HG02943 (cell line): Measurements from ENCODE around the gene CAMLG.
"Not testable (repeated sequence)": the region's sequence is repeated elsewhere in the genome, so short reads cannot be mapped to it uniquely, and the experiment has no call there.

ENCODE experiments used
- ATAC-seq: cut with Tn5 transposase; IDR thresholded peaks from one replicate; pipeline ENCODE4 v1.9.1; 2021; ENCODE audit warnings: mild to moderate bottlenecking, low read depth, moderate library complexity; ENCODE audit not compliant: unreplicated experiment

The CAMLG gene

DNA sequence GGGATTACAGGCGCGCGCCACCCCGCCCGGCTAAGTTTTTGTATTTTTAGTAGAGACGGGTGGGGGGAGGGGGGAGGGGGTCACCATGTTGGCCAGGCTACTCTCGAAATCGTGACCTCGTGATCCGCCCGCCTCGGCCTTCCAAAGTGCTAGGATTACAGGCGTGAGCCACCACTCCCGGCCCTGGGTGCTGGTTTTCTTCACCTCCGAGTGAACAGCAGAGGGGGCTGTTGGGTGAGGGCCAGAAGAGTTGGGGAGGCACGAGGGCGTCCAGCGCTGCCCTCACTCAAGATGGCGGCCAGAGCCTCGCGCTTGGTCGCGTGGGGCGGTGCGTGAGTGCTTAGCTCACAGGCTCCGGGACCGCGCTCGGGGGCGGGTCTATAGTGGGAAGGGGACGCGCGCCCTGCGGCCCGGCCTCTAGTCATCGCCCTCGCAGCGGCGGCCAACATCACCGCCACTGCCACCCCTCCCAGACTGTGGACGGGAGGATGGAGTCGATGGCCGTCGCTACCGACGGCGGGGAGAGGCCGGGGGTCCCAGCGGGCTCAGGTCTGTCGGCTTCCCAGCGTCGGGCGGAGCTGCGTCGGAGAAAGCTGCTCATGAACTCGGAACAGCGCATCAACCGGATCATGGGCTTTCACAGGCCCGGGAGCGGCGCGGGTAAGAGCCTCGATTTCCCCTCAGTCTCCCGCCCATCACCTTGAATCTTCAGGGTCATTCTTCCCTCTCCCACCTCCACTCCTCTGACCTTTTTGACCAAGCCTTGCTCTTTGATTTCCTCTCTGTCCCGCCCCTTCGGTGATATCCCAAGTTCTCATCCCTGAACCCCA is at the start of gene CAMLG:
Gene CAMLG (plus strand): TSS at position 416 of the 830 bp plus-strand sequence. CDS start 73 bp downstream, at position 489.
- peak; percentile 92 for ATAC-seq

DNA sequence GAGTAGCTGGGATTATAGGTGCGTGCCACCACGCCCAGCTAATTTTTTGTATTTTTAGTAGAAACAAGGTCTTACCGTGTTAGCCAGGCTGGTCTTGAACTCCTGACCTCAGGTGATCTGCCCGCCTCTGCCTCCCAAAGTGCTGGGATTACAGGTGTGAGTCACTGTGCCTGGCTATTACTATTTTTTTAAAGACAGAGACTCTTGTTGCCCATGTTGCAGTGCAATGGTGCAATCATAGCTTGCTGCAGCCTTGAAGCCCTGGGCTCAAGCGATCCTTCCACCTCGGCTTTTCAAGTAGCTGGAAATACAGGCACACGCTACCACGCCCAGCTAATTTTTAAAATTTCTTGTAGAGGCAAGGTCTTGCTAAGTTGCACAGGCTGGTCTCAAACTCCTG is 48.2 kb upstream of the CAMLG start:
- ATAC-seq = not testable (repeated sequence)

DNA sequence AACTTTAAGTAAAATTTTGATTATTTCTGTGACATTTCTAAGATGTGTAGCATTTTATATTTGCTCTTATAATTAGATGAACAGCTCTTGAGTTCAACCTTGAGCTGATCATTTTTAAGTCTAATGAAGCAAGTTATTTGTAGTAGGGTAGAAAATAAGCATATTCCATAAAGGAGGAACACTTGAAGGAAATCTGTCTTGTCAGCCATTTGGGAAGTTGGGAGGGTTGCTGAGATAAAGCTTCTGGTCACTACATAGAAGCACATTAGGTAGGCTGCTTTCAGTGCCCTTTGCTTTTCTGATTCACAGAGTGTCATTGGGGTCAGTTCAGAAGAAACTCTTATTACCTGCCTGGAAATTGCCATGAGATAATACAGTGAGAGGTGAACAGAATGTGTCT is 45.6 kb upstream of the CAMLG start:
- ATAC-seq = no peak

DNA sequence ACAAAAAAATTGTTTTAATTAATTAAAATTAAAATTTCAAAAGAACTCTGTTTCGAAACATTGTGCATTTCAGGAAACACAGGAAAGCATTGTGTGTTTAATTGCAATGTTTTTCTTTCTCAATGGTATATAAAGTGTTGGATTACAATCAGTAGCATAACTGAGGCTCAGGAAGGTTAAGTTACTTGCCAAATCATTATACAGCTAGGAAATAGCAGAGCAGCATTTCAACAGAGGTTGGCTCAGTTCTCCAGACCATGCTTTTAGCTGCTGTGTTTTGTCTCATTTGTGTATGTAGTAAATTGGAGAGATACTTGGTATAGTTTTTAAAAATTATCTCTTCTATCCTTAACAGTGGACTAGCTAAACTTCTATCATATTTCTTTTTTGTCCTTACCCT is 30.0 kb upstream of the CAMLG start:
- ATAC-seq = no peak

DNA sequence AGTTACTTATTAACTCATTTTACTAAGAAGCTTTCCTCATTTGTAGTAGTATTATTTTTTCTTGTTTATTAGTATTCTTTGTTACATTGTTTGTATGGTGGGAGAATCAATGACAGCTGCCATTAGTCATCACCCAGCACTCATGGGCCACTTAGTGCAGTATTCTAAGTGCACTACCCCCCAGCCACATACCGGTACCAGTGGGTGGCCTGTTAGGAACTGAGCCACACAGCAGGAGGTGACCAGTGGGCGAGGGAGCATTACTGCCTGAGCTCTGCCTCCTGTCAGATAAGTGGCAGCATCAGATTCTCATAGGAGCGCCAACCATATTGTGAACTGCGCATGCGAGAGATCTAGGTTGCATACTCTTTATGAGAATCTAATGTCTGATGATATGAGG is 24.2 kb upstream of the CAMLG start:
- ATAC-seq = no peak

DNA sequence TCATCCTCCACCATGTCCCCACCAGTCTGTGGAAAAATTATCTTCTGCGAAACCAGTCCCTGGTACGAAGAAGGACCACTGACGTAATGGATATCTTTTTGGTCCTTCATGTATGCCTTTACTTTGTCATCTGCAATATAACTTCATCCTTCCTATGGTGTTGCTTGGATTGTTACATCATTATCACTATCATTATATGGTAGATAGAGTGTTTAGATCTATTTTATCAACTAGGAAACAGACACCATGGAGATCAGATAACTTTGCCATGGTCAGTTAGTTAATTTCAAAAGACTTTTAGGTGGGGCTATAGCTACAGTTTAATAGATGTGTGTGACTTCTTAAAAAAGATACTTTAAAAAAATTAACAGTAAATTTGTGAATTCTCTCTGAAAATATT is 23.8 kb upstream of the CAMLG start:
- ATAC-seq = no peak

DNA sequence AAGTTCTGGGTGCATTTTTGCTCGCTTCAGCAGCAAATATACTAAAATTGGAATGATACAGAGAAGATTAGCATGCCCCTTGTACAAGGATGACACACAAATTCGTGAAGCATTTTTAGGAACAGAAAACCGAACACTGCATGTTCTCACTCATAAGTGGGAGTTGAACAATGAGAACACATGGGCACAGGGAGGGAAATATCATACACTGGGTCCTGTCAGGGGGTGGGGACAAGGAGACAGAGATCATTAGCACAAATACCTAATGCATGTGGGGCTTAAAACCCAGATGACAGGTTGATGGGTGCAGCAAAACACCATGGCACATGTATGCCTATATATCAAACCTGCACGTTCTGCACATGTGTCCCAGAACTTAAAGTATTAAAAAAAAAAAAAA is 22.9 kb upstream of the CAMLG start:
- not testable (repeated sequence) for ATAC-seq

DNA sequence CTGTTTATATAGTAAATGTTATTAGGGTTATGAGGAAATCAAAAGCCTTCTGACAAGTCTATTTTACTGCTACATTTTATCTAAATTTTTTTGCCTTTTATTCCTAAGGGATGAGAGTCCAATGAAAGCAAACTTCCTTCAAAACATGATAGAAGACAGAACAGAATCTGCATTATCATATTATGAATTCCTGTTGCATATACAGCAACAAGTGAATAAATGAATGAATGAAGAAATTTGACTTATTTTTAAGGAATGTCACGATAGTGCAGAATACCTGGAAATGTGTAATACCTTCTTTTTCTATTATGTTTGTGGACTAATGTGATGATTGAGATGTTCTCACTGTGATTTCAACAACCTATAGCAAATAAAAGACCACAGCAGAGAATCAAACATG is 13.5 kb upstream of the CAMLG start:
- ATAC-seq = no peak

DNA sequence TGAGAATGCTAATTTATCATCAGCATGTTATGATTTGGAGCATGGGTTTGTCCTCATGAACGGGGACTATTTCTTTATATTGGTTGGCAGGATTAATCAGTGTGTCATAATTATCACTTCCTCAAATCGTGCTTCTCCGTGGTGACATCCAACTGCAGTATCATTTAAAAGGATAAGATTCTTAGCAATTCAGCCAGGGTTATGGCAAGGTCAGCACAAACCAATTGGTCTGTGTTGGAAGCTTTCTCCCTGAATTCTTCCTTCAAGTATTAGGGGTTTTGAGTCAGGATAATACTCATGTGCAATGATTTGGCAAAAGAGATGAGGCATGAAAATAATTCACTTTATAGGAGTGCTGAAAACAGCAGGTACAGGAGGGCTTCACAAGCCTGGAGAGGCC is 5.5 kb upstream of the CAMLG start:
- ATAC-seq = no peak

DNA sequence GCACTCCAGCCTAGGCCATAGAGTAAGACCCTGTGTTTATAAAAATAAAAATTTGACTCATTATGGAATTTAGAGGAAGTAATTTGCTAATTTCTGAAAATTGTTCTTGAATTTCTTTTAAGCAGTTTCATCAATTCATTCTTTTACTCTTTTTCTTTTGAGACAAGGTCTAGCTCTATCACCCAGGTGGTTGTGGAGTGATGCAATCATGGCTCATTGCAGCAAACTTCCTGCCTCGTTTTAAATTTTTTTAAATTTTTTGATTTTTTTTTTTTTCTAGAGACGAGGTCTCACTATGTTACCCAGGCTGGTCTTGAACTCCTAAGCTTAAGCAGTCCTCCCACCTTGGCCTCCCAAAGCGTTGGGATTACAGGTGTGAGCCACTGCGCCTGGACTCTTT is 3.1 kb upstream of the CAMLG start:
- ATAC-seq = no peak

DNA sequence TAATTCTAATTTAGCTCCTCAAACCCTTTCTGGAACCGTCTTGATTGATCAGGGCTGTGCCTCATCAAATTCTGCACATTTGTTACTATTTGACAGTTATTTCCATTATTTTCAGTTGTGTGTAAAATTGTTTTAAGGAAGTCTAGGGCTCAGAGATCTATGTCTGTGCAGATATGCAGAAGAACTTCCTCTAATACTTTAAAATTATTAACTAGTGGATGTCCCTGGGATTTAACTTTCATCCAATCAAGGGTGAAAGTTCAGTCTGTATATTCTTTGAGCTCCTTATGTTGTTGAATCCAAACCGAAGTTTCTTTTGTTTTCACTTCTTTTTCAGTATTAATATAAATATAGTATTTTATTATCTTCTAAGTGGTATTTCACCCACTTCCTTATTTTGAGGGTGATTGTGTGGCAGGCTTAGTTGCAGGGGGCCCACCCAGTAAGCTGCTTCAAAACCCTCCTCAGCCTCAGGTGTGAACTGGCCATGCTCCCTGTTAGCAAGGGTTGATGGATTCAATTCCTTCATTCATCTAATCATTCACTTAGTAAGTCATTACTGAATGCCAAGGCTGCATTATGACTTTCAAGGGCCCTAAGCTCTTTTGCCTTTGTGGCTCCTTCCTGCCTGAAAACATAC is 2.1 kb upstream of the CAMLG start:
- ATAC-seq = no peak

DNA sequence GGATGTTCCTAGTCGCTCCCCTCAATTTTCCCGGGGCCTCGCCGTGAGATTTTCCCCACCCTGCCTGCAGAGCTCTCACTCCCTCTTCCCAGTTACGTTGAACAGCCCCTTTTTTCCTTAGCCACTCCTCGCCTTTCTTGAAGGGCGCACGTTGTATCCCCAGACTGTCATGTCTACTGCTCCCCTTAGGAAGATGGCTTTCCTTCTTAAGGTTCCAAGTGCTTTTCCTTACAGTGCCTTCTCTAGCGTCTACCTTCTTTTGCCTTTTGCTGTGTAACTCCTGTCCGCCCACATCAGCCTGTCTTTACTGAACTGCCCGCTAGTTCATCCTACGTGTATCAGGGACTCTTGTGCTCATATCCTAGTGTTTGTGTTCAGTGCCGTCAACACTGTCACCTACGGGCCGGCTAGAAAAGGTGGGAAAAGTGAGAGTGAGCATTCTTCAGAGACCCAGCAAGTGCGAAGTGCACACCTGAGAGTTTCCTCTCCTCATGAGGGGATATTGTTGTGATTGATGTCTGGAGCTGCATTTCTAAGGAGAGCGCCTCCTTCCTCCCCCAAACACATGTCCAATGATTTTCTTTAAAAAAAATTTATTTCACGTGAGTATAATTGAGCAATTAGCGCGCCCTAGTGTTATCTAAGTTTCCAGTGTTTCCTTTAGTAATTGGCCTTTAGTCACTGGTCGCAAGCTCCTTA is 764 bp downstream of the CAMLG start:
- ATAC-seq = no peak

DNA sequence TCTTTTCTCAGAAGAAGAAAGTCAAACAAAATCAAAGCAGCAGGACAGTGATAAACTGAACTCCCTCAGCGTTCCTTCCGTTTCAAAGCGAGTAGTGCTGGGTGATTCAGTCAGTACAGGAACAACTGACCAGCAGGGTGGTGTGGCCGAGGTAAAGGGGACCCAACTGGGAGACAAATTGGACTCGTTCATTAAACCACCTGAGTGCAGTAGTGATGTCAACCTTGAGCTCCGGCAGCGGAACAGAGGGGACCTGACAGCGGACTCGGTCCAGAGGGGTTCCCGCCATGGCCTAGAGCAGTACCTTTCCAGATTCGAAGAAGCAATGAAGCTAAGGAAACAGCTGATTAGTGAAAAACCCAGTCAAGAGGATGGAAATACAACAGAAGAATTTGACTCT is 2.7 kb downstream of the CAMLG start:
- ATAC-seq = no peak

DNA sequence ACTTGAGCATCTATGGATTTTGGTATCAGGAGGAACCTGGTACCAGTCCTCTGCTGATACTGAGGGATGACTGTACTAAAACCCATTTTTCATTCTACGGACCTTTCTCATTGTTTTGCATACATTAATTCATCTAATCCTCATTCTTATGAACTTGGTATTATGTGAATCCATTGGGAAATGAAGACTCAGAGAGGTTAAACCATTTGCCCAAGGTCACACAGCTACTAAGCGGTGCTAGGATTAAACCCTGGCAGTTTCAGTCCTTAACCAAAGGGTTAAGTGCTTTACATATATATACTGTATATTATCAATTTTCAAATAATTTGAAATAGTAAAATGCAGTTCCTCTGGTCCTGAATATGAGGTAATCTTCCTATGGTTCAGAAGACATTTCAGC is 3.8 kb downstream of the CAMLG start:
- ATAC-seq = no peak

DNA sequence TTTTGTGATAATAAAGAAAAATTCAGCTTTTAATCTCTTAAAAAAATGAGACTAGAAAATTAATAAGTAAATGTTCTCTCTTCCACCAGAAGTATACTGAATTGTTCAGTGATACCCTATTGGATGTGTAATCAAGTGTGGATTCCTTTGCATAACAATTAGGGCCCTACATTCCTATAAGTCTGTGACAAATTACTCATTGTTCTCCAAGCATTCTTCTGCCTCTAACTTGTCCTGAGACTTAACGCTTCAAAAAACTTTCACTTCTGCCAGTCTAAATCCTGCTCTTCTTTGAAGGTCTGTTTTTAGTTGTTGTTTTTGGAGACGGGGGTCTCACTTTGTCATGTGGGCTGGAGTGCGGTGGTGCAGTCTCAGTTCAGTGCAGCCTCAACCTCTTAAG is 11.1 kb downstream of the CAMLG start:
- ATAC-seq = no peak

DNA sequence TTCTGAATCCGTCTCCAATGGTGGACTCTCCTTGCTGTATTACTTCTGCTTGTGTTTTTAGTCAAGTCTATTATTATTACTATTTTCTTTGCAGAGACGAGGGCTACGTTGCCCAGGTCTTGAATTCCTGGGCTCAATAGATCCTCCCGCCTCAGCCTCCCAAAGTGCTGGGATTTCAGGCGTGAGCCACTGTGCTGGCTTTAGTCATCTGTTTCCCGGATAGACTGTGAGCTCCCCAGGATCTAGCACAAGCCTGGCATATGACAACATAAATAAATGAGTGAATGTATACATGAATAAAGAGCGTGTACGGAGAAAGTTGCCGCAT is 19.8 kb downstream of the CAMLG start:
- ATAC-seq = peak; percentile 35

DNA sequence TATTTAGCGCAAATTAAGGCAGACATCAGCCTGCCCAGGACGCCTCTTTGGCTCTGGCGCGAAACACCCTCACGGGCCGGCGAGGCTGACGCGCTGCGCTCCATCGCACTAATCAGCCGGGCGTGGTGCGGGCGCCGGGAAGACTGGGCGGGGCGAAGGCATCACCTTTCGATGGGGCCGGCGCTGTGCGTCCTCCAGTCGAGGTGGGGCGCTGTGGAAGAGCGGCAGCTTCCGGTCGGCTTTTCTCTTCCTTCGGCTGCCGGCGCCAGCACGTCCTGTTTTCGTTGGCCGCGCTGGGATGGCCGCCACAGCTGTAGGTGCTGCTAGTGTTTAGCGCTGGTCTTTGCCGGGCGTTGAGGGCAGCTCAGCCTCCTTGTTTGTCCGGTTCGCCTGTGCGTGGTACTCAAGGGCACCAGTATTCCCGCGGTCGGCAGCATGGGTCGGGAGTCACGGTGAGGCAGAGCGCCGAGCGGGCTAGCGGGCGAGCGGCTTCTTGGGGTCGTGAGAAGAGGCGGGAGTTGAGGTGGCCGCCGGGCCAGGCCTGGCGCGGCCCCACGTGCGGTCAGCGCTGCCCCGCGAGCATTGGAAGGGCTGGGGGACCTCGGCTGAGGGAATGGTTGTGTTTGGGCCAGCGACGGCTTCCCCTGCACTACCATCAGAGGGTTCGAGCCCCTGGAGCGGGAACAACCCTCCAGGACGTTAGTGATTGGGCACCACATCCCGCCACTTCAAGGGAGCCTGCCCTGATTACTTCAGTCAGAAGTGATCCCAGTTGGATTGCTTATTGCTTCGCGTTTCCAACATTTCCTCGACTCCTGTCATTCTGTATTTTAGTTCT is 20.4 kb downstream of the CAMLG start, which contains the start of gene DDX46:
Gene DDX46 (plus strand): TSS at position 276 of the 838 bp plus-strand sequence. CDS start 160 bp downstream, at position 436.
- ATAC-seq = peak; percentile 97

DNA sequence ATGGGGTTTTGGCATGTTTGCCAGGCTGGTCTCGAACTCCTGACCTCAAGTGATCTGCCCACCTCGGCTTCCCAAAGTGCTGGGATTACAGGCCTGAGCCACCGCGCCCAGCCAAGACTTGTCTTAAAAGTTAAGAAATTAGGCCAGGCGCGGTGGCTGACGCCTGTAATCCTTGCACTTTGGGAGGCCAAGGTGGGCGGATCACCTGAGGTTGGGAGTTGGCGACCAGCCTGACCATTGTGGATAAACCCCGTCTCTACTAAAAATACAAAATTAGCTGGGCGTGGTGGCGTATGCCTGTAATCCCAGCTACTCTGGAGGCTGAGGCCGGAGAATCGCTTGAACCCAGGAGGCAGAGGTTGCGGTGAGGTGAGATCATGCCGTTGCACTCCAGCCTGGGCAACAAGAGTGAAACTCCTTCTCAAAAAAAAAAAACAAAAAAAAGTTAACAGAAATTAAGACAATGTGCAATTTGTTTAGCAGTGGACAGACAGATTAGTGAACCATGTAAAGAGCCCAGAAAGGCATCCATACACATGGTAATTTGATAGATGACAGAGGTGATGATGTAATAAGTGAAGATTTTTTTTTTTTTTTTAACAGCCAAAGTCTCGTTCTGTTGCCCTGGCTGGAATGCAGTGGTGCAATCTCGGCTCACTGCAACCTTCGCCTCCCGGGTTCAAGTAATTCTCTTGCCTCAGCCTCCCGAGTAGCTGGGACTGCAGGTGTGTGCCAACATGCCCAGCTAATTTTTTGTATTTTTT is 29.4 kb downstream of the CAMLG start:
- not testable (repeated sequence) for ATAC-seq

DNA sequence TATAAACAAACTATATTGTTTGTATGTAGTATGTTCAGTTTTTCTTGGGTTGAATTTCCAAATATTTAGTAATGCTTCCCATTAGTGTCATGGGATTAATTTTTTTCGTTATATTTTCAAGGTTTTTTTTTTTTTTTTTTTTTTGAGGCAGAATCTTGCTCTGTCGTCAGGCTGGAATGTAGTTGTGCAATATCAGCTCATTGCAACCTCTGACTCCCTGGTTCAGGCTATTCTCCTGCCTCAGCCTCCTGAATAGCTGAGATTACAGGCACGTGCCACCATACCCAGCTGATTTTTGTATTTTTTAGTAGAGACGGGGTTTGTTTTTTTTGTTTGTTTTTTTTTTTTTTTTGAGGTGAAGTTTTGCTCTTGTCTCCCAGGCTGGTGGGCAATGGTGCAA is 30.9 kb downstream of the CAMLG start:
- no peak for ATAC-seq
